DND-41 (cell line): ENCODE measurements around the gene SV2B.

Experiments used
- ATAC-seq: fragments of 200-7000 bp; cut with Tn5 transposase; 3 replicates; pipeline ENCODE4 v1.9.1; 2021; ENCODE audit warnings: low read depth; ENCODE audit not compliant: insufficient read depth
- DNase-seq: peaks from one replicate; pipeline ENCODE4 v3.0.0-alpha.2; 2020
- H2AFZ ChIP-seq: 2 replicates; pipeline ENCODE4 v1.6.0; 2012; ENCODE audit warnings: low read depth, low read length
- H3K27ac ChIP-seq: 2 replicates; pipeline ENCODE4 v1.5.1; 2012; ENCODE audit warnings: low read length, inconsistent platforms
- H3K27me3 ChIP-seq: fragments of 200-600 bp; sonication (generic); 2 replicates; pipeline ENCODE4 v1.6.0; 2012; ENCODE audit warnings: low read length, mild to moderate bottlenecking, inconsistent platforms; ENCODE audit not compliant: insufficient read depth, poor library complexity
- H3K36me3 ChIP-seq: 2 replicates; pipeline ENCODE4 v1.5.1; 2012; ENCODE audit warnings: low read length, inconsistent platforms; ENCODE audit not compliant: insufficient read depth
- H3K4me1 ChIP-seq: 2 replicates; pipeline ENCODE4 v1.5.1; 2012; ENCODE audit warnings: mild to moderate bottlenecking, low read length; ENCODE audit not compliant: insufficient read depth
- H3K4me2 ChIP-seq: 2 replicates; pipeline ENCODE4 v1.6.0; 2012; ENCODE audit warnings: mild to moderate bottlenecking, moderate library complexity, low read length, inconsistent platforms; ENCODE audit not compliant: insufficient read depth
- H3K4me3 ChIP-seq, 2 experiments: fragments of 200-600 bp in 1 of 2; shearing (Covaris generic) in 1 of 2; 2 replicates each; pipeline ENCODE4 v1.5.1; 2012 to 2016; ENCODE audit warnings: inconsistent platforms in 2 of 2, low read length in 2 of 2, mild to moderate bottlenecking in 2 of 2, low read depth in 1 of 2, moderate library complexity in 1 of 2
- H3K79me2 ChIP-seq: 2 replicates; pipeline ENCODE4 v1.6.0; 2012; ENCODE audit warnings: low read length, inconsistent platforms; ENCODE audit not compliant: insufficient read depth
- H3K9ac ChIP-seq: 2 replicates; pipeline ENCODE4 v1.6.0; 2012; ENCODE audit warnings: low read depth, mild to moderate bottlenecking, inconsistent platforms, low read length, moderate library complexity
- H3K9me3 ChIP-seq: 2 replicates; pipeline ENCODE4 v1.5.1; 2012; ENCODE audit warnings: low read length, moderate library complexity, mild to moderate bottlenecking, inconsistent platforms; ENCODE audit not compliant: insufficient read depth, severe bottlenecking
- H4K20me1 ChIP-seq: 2 replicates; pipeline ENCODE4 v1.6.0; 2012; ENCODE audit warnings: low read length; ENCODE audit not compliant: insufficient read depth
- EZH2 ChIP-seq: IDR thresholded peaks from 3 replicates; pipeline ENCODE4 v1.6.1; 2012; ENCODE audit warnings: borderline replicate concordance, low read depth, mild to moderate bottlenecking, moderate library complexity, low read length, inconsistent platforms; ENCODE audit not compliant: severe bottlenecking
- TF ChIP-seq, protein P1 (sequence below): IDR thresholded peaks from 2 replicates; pipeline ENCODE4 v1.5.1; 2012; ENCODE audit warnings: borderline replicate concordance, low read length, moderate library complexity, mild to moderate bottlenecking; ENCODE audit not compliant: poor library complexity, severe bottlenecking; ENCODE audit errors: extremely low read depth

Gene SV2B

DNA sequence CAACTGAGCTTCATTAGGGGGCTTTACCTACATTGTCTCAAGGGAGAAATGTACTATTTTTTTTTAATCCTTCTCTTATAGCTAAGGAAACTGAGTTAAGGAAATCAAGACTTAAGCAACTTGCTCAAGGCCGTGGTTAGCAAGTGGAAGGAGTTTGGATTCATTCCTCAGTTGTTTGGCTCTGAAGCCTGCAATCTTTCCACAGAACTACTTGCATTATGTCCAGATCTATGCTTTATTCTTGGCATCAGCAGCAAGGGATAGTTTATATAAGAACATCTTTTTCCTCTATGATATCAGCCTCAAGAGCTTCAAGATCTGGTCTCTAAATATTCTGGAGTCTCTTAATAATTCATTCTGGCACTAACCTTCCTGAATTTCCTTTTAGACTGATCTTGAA lies 182.4 kb downstream of the SV2B start:
- H3K4me3 ChIP-seq, result no peak overlapping the region
- ATAC-seq, result no peak
- no peaks in the 10 kb centered on the region for H3K4me1 ChIP-seq
- H3K4me2 ChIP-seq, result no peak overlapping the region
- H2AFZ ChIP-seq, result no peak overlapping the region
- no peak overlapping the region for H3K9ac ChIP-seq
- H3K36me3 ChIP-seq, result no peaks in the 10 kb centered on the region
- no peaks in the 10 kb centered on the region for H3K27me3 ChIP-seq
- H4K20me1 ChIP-seq, result no peaks in the 10 kb centered on the region
- no peak for DNase-seq
- no peak overlapping the region for H3K27ac ChIP-seq
- TF ChIP-seq, protein P1, sequence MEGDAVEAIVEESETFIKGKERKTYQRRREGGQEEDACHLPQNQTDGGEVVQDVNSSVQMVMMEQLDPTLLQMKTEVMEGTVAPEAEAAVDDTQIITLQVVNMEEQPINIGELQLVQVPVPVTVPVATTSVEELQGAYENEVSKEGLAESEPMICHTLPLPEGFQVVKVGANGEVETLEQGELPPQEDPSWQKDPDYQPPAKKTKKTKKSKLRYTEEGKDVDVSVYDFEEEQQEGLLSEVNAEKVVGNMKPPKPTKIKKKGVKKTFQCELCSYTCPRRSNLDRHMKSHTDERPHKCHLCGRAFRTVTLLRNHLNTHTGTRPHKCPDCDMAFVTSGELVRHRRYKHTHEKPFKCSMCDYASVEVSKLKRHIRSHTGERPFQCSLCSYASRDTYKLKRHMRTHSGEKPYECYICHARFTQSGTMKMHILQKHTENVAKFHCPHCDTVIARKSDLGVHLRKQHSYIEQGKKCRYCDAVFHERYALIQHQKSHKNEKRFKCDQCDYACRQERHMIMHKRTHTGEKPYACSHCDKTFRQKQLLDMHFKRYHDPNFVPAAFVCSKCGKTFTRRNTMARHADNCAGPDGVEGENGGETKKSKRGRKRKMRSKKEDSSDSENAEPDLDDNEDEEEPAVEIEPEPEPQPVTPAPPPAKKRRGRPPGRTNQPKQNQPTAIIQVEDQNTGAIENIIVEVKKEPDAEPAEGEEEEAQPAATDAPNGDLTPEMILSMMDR, result no peak
- TF ChIP-seq EZH2, result no peak
- no peaks in the 10 kb centered on the region for H3K9me3 ChIP-seq
- H3K79me2 ChIP-seq, result no peaks in the 10 kb centered on the region

DNA sequence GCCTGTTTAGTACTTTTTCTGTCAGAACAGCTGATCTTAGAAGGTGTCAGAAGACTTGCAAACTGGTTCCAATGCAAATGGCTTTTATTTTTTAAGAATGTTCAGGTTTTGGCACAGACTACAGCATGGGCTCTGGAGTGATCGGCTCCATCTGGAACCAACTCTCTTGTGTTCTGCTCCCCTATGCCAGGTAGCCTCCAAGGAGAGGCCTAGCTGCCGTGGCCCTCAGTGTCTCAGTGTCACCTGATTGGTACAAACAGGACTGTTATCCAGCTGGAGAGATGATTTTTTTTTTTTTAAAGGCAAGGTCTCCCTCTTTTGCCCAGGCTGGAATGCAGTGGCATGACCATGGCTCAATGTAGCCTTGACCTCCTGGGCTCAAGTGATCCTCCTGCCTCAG lies 183.1 kb downstream of the SV2B start:
- no peak for ATAC-seq
- no peaks in the 10 kb centered on the region for H3K27me3 ChIP-seq
- TF ChIP-seq, protein P1, result no peak
- TF ChIP-seq EZH2, result no peak
- H3K9ac ChIP-seq, result no peak overlapping the region
- no peaks in the 10 kb centered on the region for H3K79me2 ChIP-seq
- no peaks in the 10 kb centered on the region for H3K36me3 ChIP-seq
- no peak overlapping the region for H3K27ac ChIP-seq
- no peak overlapping the region for H3K4me2 ChIP-seq
- H3K9me3 ChIP-seq, result no peaks in the 10 kb centered on the region
- DNase-seq, result no peak
- H3K4me3 ChIP-seq, result no peak overlapping the region
- no peak overlapping the region for H2AFZ ChIP-seq
- H4K20me1 ChIP-seq, result no peaks in the 10 kb centered on the region
- H3K4me1 ChIP-seq, result no peaks in the 10 kb centered on the region

DNA sequence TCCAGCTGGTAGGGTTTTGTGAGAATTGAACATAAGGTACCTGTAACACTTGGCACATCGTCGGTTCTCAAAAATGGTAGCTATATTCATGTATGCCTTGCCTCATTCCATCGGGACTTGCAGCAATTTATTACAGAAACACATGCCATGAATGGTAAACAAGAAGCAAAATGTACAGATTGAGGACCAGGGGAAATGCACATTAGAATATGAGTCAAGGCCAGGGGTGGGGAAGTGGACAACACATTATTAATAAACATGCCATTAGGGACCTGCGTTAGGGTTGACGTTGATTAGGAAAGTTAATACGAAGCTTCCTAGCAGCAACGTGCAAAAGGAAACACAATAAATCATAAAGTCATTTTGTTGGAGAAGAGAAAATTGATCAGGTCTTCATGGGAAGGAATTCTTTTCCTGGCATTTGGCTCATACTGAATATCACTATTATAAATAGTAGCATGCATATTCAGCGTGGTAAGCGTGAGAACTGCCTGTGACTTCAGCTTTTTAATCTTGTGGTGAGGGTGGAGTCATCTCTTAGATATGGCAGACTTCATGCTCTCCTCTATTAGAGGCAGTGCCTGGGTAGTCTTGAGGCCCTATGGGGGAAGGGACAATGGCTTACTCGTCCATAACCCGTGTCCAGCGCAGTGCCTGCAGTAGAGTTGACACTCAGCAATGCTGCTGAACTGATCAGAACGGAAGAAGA lies 184.9 kb downstream of the SV2B start:
- H3K9ac ChIP-seq, result no peak overlapping the region
- H3K79me2 ChIP-seq, result no peaks in the 10 kb centered on the region
- no peak overlapping the region for H2AFZ ChIP-seq
- no peaks in the 10 kb centered on the region for H3K9me3 ChIP-seq
- no peaks in the 10 kb centered on the region for H3K27me3 ChIP-seq
- no peak for ATAC-seq
- TF ChIP-seq, protein P1, result no peak
- no peak for TF ChIP-seq EZH2
- H3K4me3 ChIP-seq, result no peak overlapping the region
- H3K27ac ChIP-seq, result no peak overlapping the region
- no peaks in the 10 kb centered on the region for H4K20me1 ChIP-seq
- DNase-seq, result no peak
- H3K36me3 ChIP-seq, result no peaks in the 10 kb centered on the region
- H3K4me2 ChIP-seq, result no peak overlapping the region
- H3K4me1 ChIP-seq, result no peaks in the 10 kb centered on the region
